HG03460 (cell line): ENCODE results near the gene POLR3E.

Experiments
- ATAC-seq: cut with Tn5 transposase; IDR thresholded peaks from one replicate; pipeline ENCODE4 v1.9.1; 2021; ENCODE audit not compliant: unreplicated experiment

POLR3E gene

DNA sequence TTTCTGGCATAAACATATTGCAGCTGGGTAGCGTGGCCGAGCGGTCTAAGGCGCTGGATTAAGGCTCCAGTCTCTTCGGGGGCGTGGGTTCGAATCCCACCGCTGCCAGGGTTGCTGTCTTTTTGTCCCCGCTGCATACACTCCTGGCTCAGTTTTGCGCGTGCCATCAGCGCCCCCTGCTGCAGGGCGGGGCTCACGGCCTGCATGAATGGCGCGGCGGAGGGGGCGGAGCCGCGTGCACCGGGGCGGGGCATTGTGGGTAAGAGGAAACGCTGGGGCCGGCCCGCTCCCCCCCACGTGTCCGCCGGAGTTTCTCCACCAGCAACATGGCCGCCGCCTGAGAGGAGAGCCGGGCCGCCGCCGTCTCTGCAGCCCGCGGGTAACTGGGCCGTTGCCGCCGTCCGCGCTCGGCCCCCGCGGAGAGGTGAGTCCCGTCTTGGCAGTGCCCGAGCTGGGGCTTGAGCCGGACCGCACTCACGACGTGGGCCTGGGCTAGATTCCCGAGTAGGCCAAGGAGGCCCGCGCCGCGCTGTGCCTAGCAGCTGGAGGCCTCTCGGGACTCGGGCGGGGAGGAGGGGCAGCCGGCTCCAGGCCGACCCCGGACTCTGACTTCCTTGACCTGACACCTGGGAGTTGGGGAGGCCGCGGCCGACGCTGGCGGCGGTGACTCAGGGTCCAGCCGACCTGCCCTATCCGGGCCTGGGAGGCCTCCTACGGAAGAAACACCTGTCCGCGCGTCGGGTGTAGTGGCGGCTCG, at the start of gene POLR3E:
POLR3E (plus strand) TSS at position 296 of the 757 bp plus-strand sequence. CDS start 5,560 bp downstream, outside the sequence.
- peak; percentile 82 for ATAC-seq

- ATAC-seq: no peak
Measured at GRCh38 chr16:22250522-22250921, 46.7 kb upstream of the POLR3E start.

DNA sequence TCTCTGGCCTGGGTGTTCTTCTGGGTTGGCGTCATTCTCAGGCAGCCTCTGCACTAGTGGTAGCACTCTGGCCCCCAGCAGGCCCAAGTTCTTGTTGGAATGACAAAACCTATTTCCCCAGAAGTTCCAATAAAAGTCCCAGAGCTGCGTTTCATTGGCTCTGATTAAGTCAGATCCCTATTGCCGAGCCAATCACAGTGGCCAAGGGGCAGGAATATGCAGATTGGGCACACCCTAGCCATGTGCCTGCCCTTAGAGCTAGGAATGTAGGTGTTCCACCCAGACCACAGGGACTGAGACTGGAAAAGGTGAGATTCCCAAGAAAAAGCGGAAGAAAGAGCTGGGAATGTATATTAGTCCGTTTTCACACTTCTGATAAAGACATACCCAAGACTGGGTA, 44.9 kb upstream of the POLR3E start:
- ATAC-seq: no peak

- ATAC-seq: no peak
Measured at GRCh38 chr16:22253272-22253671, 43.9 kb upstream of the POLR3E start.

DNA sequence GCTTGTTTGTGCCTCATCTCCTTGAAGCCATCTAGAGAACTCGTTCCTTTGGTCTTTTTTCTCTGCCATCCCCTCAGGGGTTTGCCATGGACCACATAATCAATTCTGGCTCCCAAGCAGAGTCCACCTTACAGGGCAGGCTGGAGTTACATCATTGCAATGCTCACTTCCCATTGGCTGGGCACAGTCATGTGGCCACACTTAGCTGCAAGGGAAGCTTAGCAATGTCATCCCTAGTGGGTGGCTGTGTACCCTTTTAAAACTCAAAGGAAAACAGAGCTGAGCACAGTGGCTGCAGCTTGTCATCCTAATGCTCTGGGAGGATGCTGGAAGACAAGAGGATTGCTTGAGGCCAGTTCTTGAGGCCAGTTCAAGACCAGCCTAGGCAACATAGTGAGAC, 41.9 kb upstream of the POLR3E start:
- ATAC-seq: no peak

DNA sequence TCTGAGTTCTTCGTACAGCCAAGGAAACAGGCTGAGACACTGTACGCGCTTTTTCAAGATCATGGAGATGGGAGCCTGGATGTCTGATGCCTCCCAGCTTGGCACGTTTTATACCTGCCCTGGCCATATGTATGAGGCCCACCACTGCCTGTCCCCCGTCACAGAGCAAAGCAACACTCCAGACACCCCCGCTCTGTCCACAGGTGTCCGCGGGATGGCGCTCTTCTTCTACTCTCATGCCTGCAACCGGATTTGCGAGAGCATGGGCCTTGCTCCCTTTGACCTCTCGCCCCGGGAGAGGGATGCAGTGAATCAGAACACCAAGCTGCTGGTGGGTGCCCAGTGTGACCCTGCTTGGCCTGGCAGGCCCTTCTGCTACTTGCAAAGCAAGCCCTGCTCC, 39.8 kb upstream of the POLR3E start:
- ATAC-seq: no peak

GRCh38 chr16:22260490-22260889, 36.7 kb upstream of the POLR3E start:
- ATAC-seq: no peak

DNA sequence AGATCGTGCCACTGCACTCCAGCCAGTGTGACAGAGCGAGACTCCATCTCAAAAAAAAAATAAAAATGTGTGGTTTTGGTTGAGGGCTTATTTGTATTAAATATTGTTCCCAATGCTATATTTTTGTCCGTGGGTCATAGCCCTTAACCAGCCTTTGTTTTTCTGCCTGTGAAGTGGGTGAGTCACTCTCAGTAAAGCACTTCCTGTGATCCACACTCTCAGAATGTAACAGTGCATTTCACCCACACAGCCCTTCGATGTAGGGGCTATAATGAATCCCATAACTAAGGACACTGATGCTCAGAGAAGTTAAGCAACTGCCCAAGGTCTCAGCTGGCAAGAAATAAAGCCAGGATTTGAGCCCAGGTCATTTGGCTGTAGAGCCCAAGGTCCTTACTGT, 34.7 kb upstream of the POLR3E start:
- ATAC-seq: no peak

DNA sequence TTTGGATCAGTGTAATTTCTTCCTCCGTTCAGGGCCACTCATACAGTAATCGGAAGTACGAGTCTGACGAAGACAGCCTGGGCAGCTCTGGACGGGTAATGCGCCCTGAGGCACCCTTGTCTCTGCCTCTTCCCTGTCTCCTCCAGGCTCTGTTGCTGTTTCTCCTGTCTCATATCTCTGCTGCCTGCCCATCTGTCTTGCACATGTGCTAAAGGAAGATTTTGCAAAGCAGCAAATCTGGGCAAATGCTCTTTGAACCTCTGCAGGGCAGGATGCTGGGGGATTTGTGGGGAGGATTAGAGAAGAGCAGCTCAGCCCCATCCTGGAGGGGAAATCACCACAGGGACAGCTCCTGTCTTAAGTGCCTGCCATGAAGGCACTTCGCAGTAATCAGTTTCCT, 32.4 kb upstream of the POLR3E start:
- no peak for ATAC-seq

DNA sequence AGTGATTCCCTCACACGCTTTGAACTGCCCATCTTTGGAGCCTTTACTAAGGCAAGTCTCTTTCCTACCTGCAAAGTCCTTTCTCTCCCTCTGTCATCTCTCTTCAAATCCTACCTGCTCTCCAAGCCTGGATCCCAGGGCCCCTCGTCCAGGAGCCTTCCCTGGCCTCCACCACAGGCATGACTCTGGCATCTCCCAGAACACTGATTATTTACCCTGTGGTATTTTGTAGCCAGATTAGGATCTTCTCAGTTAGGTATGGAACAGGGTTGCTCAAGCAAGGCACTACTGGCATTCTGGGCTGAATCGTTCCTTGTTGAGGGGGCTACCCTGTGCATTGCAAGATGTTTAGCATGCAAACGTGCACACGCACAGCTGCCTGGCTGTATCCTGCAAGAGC, 31.9 kb upstream of the POLR3E start:
- no peak for ATAC-seq

DNA sequence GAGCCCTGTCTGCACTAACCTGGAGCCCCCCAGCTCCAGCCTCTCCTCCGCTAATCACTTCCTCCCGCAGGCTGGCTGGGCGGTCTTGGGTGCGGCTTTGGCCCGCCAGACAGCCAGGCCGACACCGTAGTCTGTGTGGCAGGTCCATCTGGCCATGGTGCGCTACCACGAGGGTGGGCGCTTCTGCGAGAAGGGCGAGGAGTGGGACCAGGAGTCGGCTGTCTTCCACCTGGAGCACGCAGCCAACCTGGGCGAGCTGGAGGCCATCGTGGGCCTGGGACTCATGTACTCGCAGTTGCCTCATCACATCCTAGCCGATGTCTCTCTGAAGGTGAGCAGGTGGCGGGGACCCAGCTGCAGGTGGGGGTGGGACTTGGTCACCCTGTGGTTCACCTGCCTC, 30.7 kb upstream of the POLR3E start:
- no peak for ATAC-seq

GRCh38 chr16:22267764-22268163, 29.4 kb upstream of the POLR3E start:
- ATAC-seq: no peak

GRCh38 chr16:22270525-22270924, 26.7 kb upstream of the POLR3E start:
- no peak for ATAC-seq

DNA sequence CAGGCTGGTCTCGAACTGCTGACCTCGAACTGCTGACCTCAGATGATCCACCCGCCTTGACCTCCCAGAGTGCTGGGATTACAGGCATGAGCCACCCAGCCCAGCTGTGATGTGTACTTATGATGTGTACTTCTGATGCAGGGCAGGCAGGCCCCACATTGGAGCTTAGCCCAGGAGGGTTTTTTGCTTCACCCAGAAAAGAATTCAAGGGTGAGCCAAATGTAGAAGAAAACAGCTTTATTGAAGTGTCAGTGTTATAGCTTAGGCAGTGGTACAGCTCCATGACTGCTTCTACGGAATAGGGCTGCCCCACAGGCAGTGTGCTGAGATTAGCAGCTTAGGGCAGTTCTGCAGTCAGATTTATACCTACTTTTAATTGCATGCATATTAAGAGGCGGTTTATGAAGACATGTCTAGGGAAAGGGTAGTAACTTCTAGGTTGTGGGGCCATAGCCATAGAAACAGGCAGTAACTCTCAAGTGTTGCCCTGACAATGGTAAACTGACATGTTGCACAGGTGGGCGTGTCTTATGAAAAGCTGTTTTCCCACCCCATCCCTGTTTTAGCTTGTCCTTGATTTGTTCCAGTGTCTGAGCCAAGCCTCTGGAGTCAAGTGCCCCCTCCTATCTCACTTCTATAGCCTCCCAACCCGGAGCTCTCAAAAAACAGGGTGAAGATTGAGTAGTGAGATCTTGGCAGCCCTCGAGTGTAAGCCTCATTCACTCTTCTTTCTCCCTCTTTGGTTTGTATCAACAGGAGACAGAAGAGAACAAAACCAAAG, 24.1 kb upstream of the POLR3E start:
- ATAC-seq: no peak

DNA sequence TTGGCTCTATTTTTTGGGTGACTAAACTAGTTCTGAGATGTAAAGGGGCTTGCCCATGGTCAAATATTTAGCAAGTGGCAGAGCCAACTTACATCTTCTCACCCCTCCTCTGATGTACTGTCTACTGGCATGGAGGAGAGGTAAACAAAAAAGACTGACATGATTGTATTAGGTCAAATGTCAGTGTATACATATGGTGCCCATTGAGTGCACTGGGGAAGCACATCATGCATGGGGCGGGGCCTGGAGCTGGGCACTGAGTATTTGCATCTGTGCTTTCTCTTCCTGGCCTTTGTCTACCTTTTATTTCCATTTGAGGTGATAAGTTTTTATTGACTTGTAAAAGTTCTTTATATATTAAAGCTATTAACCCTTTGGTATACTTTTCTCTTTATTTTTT, 22.3 kb upstream of the POLR3E start:
- no peak for ATAC-seq

- ATAC-seq: no peak
Measured at GRCh38 chr16:22278441-22279230, 18.6 kb upstream of the POLR3E start.

- ATAC-seq: no peak
Measured at GRCh38 chr16:22282254-22282892, 14.8 kb upstream of the POLR3E start.

GRCh38 chr16:22284637-22285036, 12.6 kb upstream of the POLR3E start:
- no peak for ATAC-seq

DNA sequence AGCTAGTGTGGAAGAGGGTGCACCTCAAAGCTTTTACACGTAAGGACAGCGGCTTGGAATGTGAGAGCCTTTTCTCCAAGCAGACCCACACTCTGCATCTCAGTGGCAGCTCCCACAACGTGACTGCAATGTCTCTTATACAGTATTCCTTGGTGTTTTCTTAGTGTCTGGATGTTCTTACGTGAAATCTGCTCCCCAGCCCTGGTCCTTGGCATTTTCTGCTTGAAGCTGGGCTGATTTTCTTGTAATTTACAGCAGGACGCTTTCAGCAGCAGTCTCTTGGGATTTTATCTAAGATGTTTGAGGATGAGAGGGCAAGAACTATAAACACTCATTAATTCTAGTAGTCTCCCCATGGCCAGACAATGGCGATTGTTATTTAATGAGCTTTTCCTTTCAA, 12.1 kb upstream of the POLR3E start:
- no peak for ATAC-seq

- no peak for ATAC-seq
Measured at GRCh38 chr16:22291020-22291419, 6.2 kb upstream of the POLR3E start.

DNA sequence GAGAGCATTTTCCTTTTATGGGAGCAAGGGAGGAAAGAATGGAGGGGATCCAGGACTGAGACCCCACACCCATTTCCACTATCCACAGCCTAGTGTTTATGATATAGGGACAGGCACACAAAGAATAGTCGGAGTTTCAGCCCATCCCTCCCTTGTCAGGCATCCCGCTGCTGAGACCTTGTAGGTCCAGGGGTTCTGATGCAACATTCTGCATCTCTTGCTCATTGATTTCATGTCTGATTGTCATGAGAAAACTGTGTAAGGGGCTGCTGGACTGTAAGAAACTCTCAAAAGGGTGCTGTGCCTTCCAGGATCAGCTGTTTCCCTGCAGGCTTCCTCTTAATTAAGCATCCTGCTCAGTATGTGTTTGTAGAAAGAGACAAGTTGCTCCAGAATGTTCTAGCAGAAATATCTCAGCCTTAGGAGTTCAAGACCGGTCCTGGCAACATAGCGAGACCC, 5.3 kb upstream of the POLR3E start:
- ATAC-seq: no peak
